Measurements from ENCODE around the gene RDH13.
"Not testable (repeated sequence)": the region's sequence is repeated elsewhere in the genome, so short reads cannot be mapped to it uniquely, and the experiment has no call there.

GRCh38 chr19:55037603-55038002 is 25.3 kb downstream of the RDH13 start:
- TF ChIP-seq CTCF, POLR2AphosphoS5, POLR2A, EP300 (IDR thresholded peaks at IDR 0.05): not testable (repeated sequence)
